DND-41 (cell line): Measurements from ENCODE around the gene RASSF8.

Experiments
- ATAC-seq: fragments of 200-7000 bp; cut with Tn5 transposase; 3 replicates; pipeline ENCODE4 v1.9.1; 2021; ENCODE audit warnings: low read depth; ENCODE audit not compliant: insufficient read depth
- DNase-seq: peaks from one replicate; pipeline ENCODE4 v3.0.0-alpha.2; 2020
- H2AFZ ChIP-seq: 2 replicates; pipeline ENCODE4 v1.6.0; 2012; ENCODE audit warnings: low read depth, low read length
- H3K27ac ChIP-seq: 2 replicates; pipeline ENCODE4 v1.5.1; 2012; ENCODE audit warnings: low read length, inconsistent platforms
- H3K27me3 ChIP-seq: fragments of 200-600 bp; sonication (generic); 2 replicates; pipeline ENCODE4 v1.6.0; 2012; ENCODE audit warnings: low read length, mild to moderate bottlenecking, inconsistent platforms; ENCODE audit not compliant: insufficient read depth, poor library complexity
- H3K36me3 ChIP-seq: 2 replicates; pipeline ENCODE4 v1.5.1; 2012; ENCODE audit warnings: low read length, inconsistent platforms; ENCODE audit not compliant: insufficient read depth
- H3K4me1 ChIP-seq: 2 replicates; pipeline ENCODE4 v1.5.1; 2012; ENCODE audit warnings: mild to moderate bottlenecking, low read length; ENCODE audit not compliant: insufficient read depth
- H3K4me2 ChIP-seq: 2 replicates; pipeline ENCODE4 v1.6.0; 2012; ENCODE audit warnings: mild to moderate bottlenecking, moderate library complexity, low read length, inconsistent platforms; ENCODE audit not compliant: insufficient read depth
- H3K4me3 ChIP-seq, 2 experiments: fragments of 200-600 bp in 1 of 2; shearing (Covaris generic) in 1 of 2; 2 replicates each; pipeline ENCODE4 v1.5.1; 2012 to 2016; ENCODE audit warnings: inconsistent platforms in 2 of 2, low read length in 2 of 2, mild to moderate bottlenecking in 2 of 2, low read depth in 1 of 2, moderate library complexity in 1 of 2
- H3K79me2 ChIP-seq: 2 replicates; pipeline ENCODE4 v1.6.0; 2012; ENCODE audit warnings: low read length, inconsistent platforms; ENCODE audit not compliant: insufficient read depth
- H3K9ac ChIP-seq: 2 replicates; pipeline ENCODE4 v1.6.0; 2012; ENCODE audit warnings: low read depth, mild to moderate bottlenecking, inconsistent platforms, low read length, moderate library complexity
- H3K9me3 ChIP-seq: 2 replicates; pipeline ENCODE4 v1.5.1; 2012; ENCODE audit warnings: low read length, moderate library complexity, mild to moderate bottlenecking, inconsistent platforms; ENCODE audit not compliant: insufficient read depth, severe bottlenecking
- H4K20me1 ChIP-seq: 2 replicates; pipeline ENCODE4 v1.6.0; 2012; ENCODE audit warnings: low read length; ENCODE audit not compliant: insufficient read depth
- EZH2 ChIP-seq: IDR thresholded peaks from 3 replicates; pipeline ENCODE4 v1.6.1; 2012; ENCODE audit warnings: borderline replicate concordance, low read depth, mild to moderate bottlenecking, moderate library complexity, low read length, inconsistent platforms; ENCODE audit not compliant: severe bottlenecking
- TF ChIP-seq, protein P1 (sequence below): IDR thresholded peaks from 2 replicates; pipeline ENCODE4 v1.5.1; 2012; ENCODE audit warnings: borderline replicate concordance, low read length, moderate library complexity, mild to moderate bottlenecking; ENCODE audit not compliant: poor library complexity, severe bottlenecking; ENCODE audit errors: extremely low read depth

RASSF8 gene

DNA sequence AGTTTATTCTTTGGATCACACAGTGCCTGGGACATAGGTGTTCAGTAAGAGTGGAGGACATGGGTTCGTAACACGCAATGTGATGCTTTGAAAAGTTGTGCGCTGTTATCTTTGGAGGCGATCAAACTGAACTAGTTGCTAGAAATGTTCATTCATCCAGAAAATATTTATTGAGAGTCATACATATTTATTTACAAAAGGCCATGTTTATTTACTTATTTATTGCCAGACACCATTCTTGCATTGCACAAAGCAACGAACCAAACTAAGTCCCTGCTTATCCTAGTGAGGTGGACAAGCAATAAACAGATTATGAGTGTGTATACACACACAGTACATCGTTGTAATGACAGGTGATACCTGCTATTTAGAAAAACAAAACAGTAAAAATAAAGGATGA, 153.8 kb downstream of the RASSF8 start:
- ATAC-seq, result no peak
- H3K4me1 ChIP-seq, result peaks cover 21% of the 10 kb centered on the region
- H3K27ac ChIP-seq, result no peak overlapping the region
- H2AFZ ChIP-seq, result no peak overlapping the region
- peaks cover 38% of the 10 kb centered on the region for H3K27me3 ChIP-seq
- no peak for DNase-seq
- H3K9me3 ChIP-seq, result no peaks in the 10 kb centered on the region
- TF ChIP-seq, protein P1, sequence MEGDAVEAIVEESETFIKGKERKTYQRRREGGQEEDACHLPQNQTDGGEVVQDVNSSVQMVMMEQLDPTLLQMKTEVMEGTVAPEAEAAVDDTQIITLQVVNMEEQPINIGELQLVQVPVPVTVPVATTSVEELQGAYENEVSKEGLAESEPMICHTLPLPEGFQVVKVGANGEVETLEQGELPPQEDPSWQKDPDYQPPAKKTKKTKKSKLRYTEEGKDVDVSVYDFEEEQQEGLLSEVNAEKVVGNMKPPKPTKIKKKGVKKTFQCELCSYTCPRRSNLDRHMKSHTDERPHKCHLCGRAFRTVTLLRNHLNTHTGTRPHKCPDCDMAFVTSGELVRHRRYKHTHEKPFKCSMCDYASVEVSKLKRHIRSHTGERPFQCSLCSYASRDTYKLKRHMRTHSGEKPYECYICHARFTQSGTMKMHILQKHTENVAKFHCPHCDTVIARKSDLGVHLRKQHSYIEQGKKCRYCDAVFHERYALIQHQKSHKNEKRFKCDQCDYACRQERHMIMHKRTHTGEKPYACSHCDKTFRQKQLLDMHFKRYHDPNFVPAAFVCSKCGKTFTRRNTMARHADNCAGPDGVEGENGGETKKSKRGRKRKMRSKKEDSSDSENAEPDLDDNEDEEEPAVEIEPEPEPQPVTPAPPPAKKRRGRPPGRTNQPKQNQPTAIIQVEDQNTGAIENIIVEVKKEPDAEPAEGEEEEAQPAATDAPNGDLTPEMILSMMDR, result no peak
- TF ChIP-seq EZH2, result no peak
- H3K4me3 ChIP-seq, result no peak overlapping the region
- no peak overlapping the region for H3K9ac ChIP-seq
- no peak overlapping the region for H3K4me2 ChIP-seq
- H4K20me1 ChIP-seq, result no peaks in the 10 kb centered on the region
- H3K36me3 ChIP-seq, result no peaks in the 10 kb centered on the region
- H3K79me2 ChIP-seq, result no peaks in the 10 kb centered on the region

DNA sequence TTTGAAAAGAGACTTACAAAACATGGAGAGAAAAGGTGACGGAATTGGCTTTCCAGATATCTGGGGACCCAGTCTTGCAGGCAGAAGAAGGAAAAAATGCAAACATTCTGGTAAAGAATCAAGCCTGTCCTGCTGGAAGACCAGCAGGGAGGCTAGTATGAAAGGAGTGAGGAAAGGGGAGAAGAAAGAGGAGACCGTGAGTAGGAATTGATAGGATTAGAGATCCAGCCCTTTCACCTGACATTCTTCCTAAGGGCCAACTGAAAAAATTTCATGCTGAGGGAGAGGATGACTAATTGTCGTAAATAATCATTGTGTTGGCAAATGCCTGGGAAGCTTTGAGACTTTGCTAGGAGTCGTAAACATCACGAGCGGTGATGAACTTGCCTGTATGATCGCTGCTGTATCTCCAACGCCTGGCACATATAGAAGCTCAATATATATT, 154.2 kb downstream of the RASSF8 start:
- TF ChIP-seq, protein P1, result no peak
- no peak for TF ChIP-seq EZH2
- Histone ChIP-seq H3K9ac (no peak overlapping the region), H3K4me2 (no peak overlapping the region), H3K9me3 (no peaks in the 10 kb centered on the region), H3K4me1 (peaks cover 21% of the 10 kb centered on the region), H3K36me3 (no peaks in the 10 kb centered on the region), H3K27me3 (peaks cover 42% of the 10 kb centered on the region), H3K79me2 (no peaks in the 10 kb centered on the region), H3K4me3 (no peak overlapping the region), H2AFZ (no peak overlapping the region), H4K20me1 (no peaks in the 10 kb centered on the region), H3K27ac (no peak overlapping the region)
- DNase-seq (no peak), ATAC-seq (no peak)

DNA sequence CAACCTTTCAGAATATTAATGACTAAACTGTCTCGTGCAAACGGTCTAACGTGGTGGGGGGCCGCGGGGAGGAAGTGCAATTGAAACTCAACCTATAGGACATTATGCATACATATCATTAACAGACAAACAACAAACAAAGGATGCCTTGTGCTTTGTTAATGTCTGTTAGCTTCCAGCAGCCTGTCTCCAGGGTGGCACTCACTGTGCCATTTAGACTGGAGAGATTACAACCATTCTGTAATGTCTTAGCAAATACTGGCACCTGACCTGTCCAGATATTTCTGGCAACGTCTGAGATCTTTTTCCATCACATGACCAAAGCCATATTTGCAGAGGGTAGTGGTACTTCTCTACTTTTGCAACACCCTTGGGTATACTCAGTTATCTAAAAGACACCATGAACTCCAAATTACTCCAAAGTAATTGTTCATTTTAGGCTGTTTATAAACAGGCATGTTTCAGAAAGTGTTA, 154.7 kb downstream of the RASSF8 start:
- H3K79me2 ChIP-seq, result no peaks in the 10 kb centered on the region
- H3K9ac ChIP-seq, result peak overlapping the region; percentile 49; the same call in 1 of the 2 replicates
- H3K9me3 ChIP-seq, result no peaks in the 10 kb centered on the region
- H3K4me2 ChIP-seq, result peak overlapping the region; percentile 78
- peaks cover 21% of the 10 kb centered on the region for H3K4me1 ChIP-seq
- H3K27ac ChIP-seq, result no peak overlapping the region
- peak overlapping the region in 1 of 2 experiments; percentile 56; a peak in 2 of 4 replicates for H3K4me3 ChIP-seq
- H3K36me3 ChIP-seq, result no peaks in the 10 kb centered on the region
- H2AFZ ChIP-seq, result no peak overlapping the region
- peaks cover 46% of the 10 kb centered on the region for H3K27me3 ChIP-seq
- TF ChIP-seq, protein P1, result no peak
- TF ChIP-seq EZH2, result no peak
- ATAC-seq (no peak), DNase-seq (no peak)
- no peaks in the 10 kb centered on the region for H4K20me1 ChIP-seq
